ENCODE data around the gene SLC35E3.

The SLC35E3 gene

GRCh38 chr12:68750506-68750905 is 4.5 kb downstream of the SLC35E3 start:
- Histone ChIP-seq H3K36me3 (ENCODE audit: insufficient read depth, low read length) (peaks cover 20% of the 10 kb centered on the region), H3K79me2 (ENCODE audit: control insufficient read depth, insufficient read depth, low read length, unreplicated experiment) (peaks cover 28% of the 10 kb centered on the region), H3K4me1 (ENCODE audit: control insufficient read depth, insufficient read depth, low read length, unreplicated experiment) (peaks cover 10% of the 10 kb centered on the region), H2AFZ (ENCODE audit: low read length, unreplicated experiment) (no peak overlapping the region), H3K4me3 (ENCODE audit: low read depth, low read length) (no peak overlapping the region), H3K27ac (ENCODE audit: low read depth, low read length) (no peak overlapping the region), H3K27me3 (ENCODE audit: insufficient read depth, low read length) (no peaks in the 10 kb centered on the region)

GRCh38 chr12:68755536-68756243 is 9.7 kb downstream of the SLC35E3 start:
- Histone ChIP-seq H3K27me3 (ENCODE audit: insufficient read depth, low read length) (no peaks in the 10 kb centered on the region), H3K27ac (ENCODE audit: low read depth, low read length) (no peak overlapping the region), H3K79me2 (ENCODE audit: control insufficient read depth, insufficient read depth, low read length, unreplicated experiment) (no peaks in the 10 kb centered on the region), H2AFZ (ENCODE audit: low read length, unreplicated experiment) (no peak overlapping the region), H3K4me1 (ENCODE audit: control insufficient read depth, insufficient read depth, low read length, unreplicated experiment) (no peaks in the 10 kb centered on the region), H3K36me3 (ENCODE audit: insufficient read depth, low read length) (peaks cover 33% of the 10 kb centered on the region), H3K4me3 (ENCODE audit: low read depth, low read length) (no peak overlapping the region)

GRCh38 chr12:68759852-68760251 is 13.9 kb downstream of the SLC35E3 start:
- H3K27ac ChIP-seq (ENCODE audit: low read depth, low read length) = no peak overlapping the region
- no peaks in the 10 kb centered on the region for H3K79me2 ChIP-seq (ENCODE audit: control insufficient read depth, insufficient read depth, low read length, unreplicated experiment)
- H2AFZ ChIP-seq (ENCODE audit: low read length, unreplicated experiment) = no peak overlapping the region
- H3K4me1 ChIP-seq (ENCODE audit: control insufficient read depth, insufficient read depth, low read length, unreplicated experiment) = no peaks in the 10 kb centered on the region
- peaks cover 20% of the 10 kb centered on the region for H3K36me3 ChIP-seq (ENCODE audit: insufficient read depth, low read length)
- no peaks in the 10 kb centered on the region for H3K27me3 ChIP-seq (ENCODE audit: insufficient read depth, low read length)
- no peak overlapping the region for H3K4me3 ChIP-seq (ENCODE audit: low read depth, low read length)

GRCh38 chr12:68760806-68761441 is 14.9 kb downstream of the SLC35E3 start:
- Histone ChIP-seq H3K4me1 (ENCODE audit: control insufficient read depth, insufficient read depth, low read length, unreplicated experiment) (no peaks in the 10 kb centered on the region), H3K27me3 (ENCODE audit: insufficient read depth, low read length) (no peaks in the 10 kb centered on the region), H3K4me3 (ENCODE audit: low read depth, low read length) (no peak overlapping the region), H3K27ac (ENCODE audit: low read depth, low read length) (no peak overlapping the region), H3K36me3 (ENCODE audit: insufficient read depth, low read length) (peaks cover 16% of the 10 kb centered on the region), H3K79me2 (ENCODE audit: control insufficient read depth, insufficient read depth, low read length, unreplicated experiment) (no peaks in the 10 kb centered on the region), H2AFZ (ENCODE audit: low read length, unreplicated experiment) (no peak overlapping the region)

- Histone ChIP-seq H3K27me3 (ENCODE audit: insufficient read depth, low read length) (no peaks in the 10 kb centered on the region), H3K4me1 (ENCODE audit: control insufficient read depth, insufficient read depth, low read length, unreplicated experiment) (no peaks in the 10 kb centered on the region), H3K27ac (ENCODE audit: low read depth, low read length) (no peak overlapping the region), H3K36me3 (ENCODE audit: insufficient read depth, low read length) (peaks cover 16% of the 10 kb centered on the region), H3K4me3 (ENCODE audit: low read depth, low read length) (no peak overlapping the region), H3K79me2 (ENCODE audit: control insufficient read depth, insufficient read depth, low read length, unreplicated experiment) (no peaks in the 10 kb centered on the region), H2AFZ (ENCODE audit: low read length, unreplicated experiment) (no peak overlapping the region)
These were observed 15.5 kb downstream of the SLC35E3 start for GRCh38 chr12:68761442-68761812.

GRCh38 chr12:68761901-68762630 is 16.1 kb downstream of the SLC35E3 start:
- no peak overlapping the region for H3K27ac ChIP-seq (ENCODE audit: low read depth, low read length)
- H3K4me1 ChIP-seq (ENCODE audit: control insufficient read depth, insufficient read depth, low read length, unreplicated experiment) = no peaks in the 10 kb centered on the region

GRCh38 chr12:68762691-68763090 is 16.7 kb downstream of the SLC35E3 start:
- no peaks in the 10 kb centered on the region for H3K79me2 ChIP-seq (ENCODE audit: control insufficient read depth, insufficient read depth, low read length, unreplicated experiment)
- H3K36me3 ChIP-seq (ENCODE audit: insufficient read depth, low read length) = peaks cover 11% of the 10 kb centered on the region
- H3K27me3 ChIP-seq (ENCODE audit: insufficient read depth, low read length) = no peaks in the 10 kb centered on the region

More at GRCh38 chr12:68761901-68762630, 16.1 kb downstream of the SLC35E3 start:
- H3K4me3 ChIP-seq (ENCODE audit: low read depth, low read length) = no peak overlapping the region
- H3K36me3 ChIP-seq (ENCODE audit: insufficient read depth, low read length) = peaks cover 15% of the 10 kb centered on the region
- H3K79me2 ChIP-seq (ENCODE audit: control insufficient read depth, insufficient read depth, low read length, unreplicated experiment) = no peaks in the 10 kb centered on the region
- no peak overlapping the region for H2AFZ ChIP-seq (ENCODE audit: low read length, unreplicated experiment)
- H3K27me3 ChIP-seq (ENCODE audit: insufficient read depth, low read length) = no peaks in the 10 kb centered on the region

GRCh38 chr12:68765696-68766095 is 19.7 kb downstream of the SLC35E3 start:
- no peaks in the 10 kb centered on the region for H3K36me3 ChIP-seq (ENCODE audit: insufficient read depth, low read length)
- no peak overlapping the region for H2AFZ ChIP-seq (ENCODE audit: low read length, unreplicated experiment)
- no peak overlapping the region for H3K27ac ChIP-seq (ENCODE audit: low read depth, low read length)
- H3K4me3 ChIP-seq (ENCODE audit: low read depth, low read length) = no peak overlapping the region
- H3K79me2 ChIP-seq (ENCODE audit: control insufficient read depth, insufficient read depth, low read length, unreplicated experiment) = no peaks in the 10 kb centered on the region
- H3K27me3 ChIP-seq (ENCODE audit: insufficient read depth, low read length) = no peaks in the 10 kb centered on the region
- no peaks in the 10 kb centered on the region for H3K4me1 ChIP-seq (ENCODE audit: control insufficient read depth, insufficient read depth, low read length, unreplicated experiment)

More at GRCh38 chr12:68762691-68763090, 16.7 kb downstream of the SLC35E3 start:
- H2AFZ ChIP-seq (ENCODE audit: low read length, unreplicated experiment) = no peak overlapping the region
- no peaks in the 10 kb centered on the region for H3K4me1 ChIP-seq (ENCODE audit: control insufficient read depth, insufficient read depth, low read length, unreplicated experiment)
- no peak overlapping the region for H3K4me3 ChIP-seq (ENCODE audit: low read depth, low read length)
- H3K27ac ChIP-seq (ENCODE audit: low read depth, low read length) = no peak overlapping the region

GRCh38 chr12:68766646-68767045 is 20.7 kb downstream of the SLC35E3 start:
- Histone ChIP-seq H3K36me3 (ENCODE audit: insufficient read depth, low read length) (no peaks in the 10 kb centered on the region), H3K4me1 (ENCODE audit: control insufficient read depth, insufficient read depth, low read length, unreplicated experiment) (no peaks in the 10 kb centered on the region), H3K4me3 (ENCODE audit: low read depth, low read length) (no peak overlapping the region), H3K79me2 (ENCODE audit: control insufficient read depth, insufficient read depth, low read length, unreplicated experiment) (no peaks in the 10 kb centered on the region), H3K27me3 (ENCODE audit: insufficient read depth, low read length) (no peaks in the 10 kb centered on the region), H2AFZ (ENCODE audit: low read length, unreplicated experiment) (no peak overlapping the region), H3K27ac (ENCODE audit: low read depth, low read length) (no peak overlapping the region)

- Histone ChIP-seq H3K79me2 (ENCODE audit: control insufficient read depth, insufficient read depth, low read length, unreplicated experiment) (no peaks in the 10 kb centered on the region), H3K4me3 (ENCODE audit: low read depth, low read length) (no peak overlapping the region), H3K36me3 (ENCODE audit: insufficient read depth, low read length) (no peaks in the 10 kb centered on the region), H3K27me3 (ENCODE audit: insufficient read depth, low read length) (no peaks in the 10 kb centered on the region), H3K27ac (ENCODE audit: low read depth, low read length) (no peak overlapping the region), H3K4me1 (ENCODE audit: control insufficient read depth, insufficient read depth, low read length, unreplicated experiment) (no peaks in the 10 kb centered on the region), H2AFZ (ENCODE audit: low read length, unreplicated experiment) (no peak overlapping the region)
These were observed 21.2 kb downstream of the SLC35E3 start for GRCh38 chr12:68767191-68767590.

Measured in ACC112 (cell line).